CD14-positive monocyte (primary cell): ENCODE measurements around the gene KRTAP12-2. TPM values are rescaled to one million over a fixed set of nuclear protein-coding genes. Genes with fewer than 3 reads are reported as not detected.

Experiments
- DNase-seq, 3 donors: peaks; one replicate each; pipeline ENCODE4 v3.0.0-alpha.2; 2011 to 2022
- H2AFZ ChIP-seq: 2 replicates; pipeline ENCODE4 v1.6.0; 2012; ENCODE audit warnings: mild to moderate bottlenecking, low read depth, low read length, inconsistent platforms; ENCODE audit not compliant: insufficient read depth, poor library complexity, severe bottlenecking
- H3K27ac ChIP-seq, 2 donors: 1 replicate in 1 of 2; 2 replicates in 1 of 2; pipeline ENCODE4 v1.5.1; 2012 to 2013; ENCODE audit warnings: low read length in 2 of 2, control low read depth in 1 of 2, inconsistent platforms in 1 of 2, low read depth in 1 of 2, mild to moderate bottlenecking in 1 of 2
- H3K27me3 ChIP-seq, 2 donors: one replicate each; pipeline versions ENCODE4 v1.6.0 to v1.6.1; 2011 to 2013; ENCODE audit warnings: low read length in 2 of 2; ENCODE audit not compliant: control insufficient read depth in 2 of 2, insufficient read depth in 2 of 2
- H3K36me3 ChIP-seq, 2 donors: replicated peaks in 1 of 2; 1 replicate in 1 of 2; 2 replicates in 1 of 2; pipeline versions ENCODE4 v1.5.1 to v1.6.1; 2012 to 2013; ENCODE audit warnings: low read length in 2 of 2, control low read depth in 1 of 2, inconsistent platforms in 1 of 2, mild to moderate bottlenecking in 1 of 2; ENCODE audit not compliant: insufficient read depth in 2 of 2, control insufficient read depth in 1 of 2
- H3K4me1 ChIP-seq, 2 donors: 1 replicate in 1 of 2; 2 replicates in 1 of 2; pipeline versions ENCODE4 v1.5.1 to v1.6.1; 2012 to 2013; ENCODE audit warnings: low read length in 2 of 2, control low read depth in 1 of 2, inconsistent platforms in 1 of 2, mild to moderate bottlenecking in 1 of 2, moderate library complexity in 1 of 2; ENCODE audit not compliant: insufficient read depth in 2 of 2, control insufficient read depth in 1 of 2
- H3K4me2 ChIP-seq: replicated peaks from 2 replicates; pipeline ENCODE3; 2012; ENCODE audit warnings: low read length, moderate library complexity, mild to moderate bottlenecking; ENCODE audit not compliant: poor library complexity, severe bottlenecking; ENCODE audit errors: extremely low read depth
- H3K4me3 ChIP-seq, 3 experiments: fragments of 200-600 bp in 1 of 3; sonication (generic) in 1 of 3; replicated peaks in 1 of 3; 1 replicate in 2 of 3; 2 replicates in 1 of 3; pipeline ENCODE4 v1.5.1; 2011 to 2013; ENCODE audit warnings: low read length in 3 of 3, mild to moderate bottlenecking in 3 of 3, control low read depth in 2 of 3, low read depth in 2 of 3, inconsistent platforms in 1 of 3, moderate library complexity in 1 of 3
- H3K79me2 ChIP-seq: 2 replicates; pipeline ENCODE4 v1.6.0; 2012; ENCODE audit warnings: mild to moderate bottlenecking, control low read depth, inconsistent platforms, low read length, moderate library complexity; ENCODE audit not compliant: insufficient read depth
- H3K9ac ChIP-seq: 2 replicates; pipeline ENCODE4 v1.6.0; 2017; ENCODE audit warnings: low read length, mild to moderate bottlenecking; ENCODE audit not compliant: insufficient read depth, poor library complexity, severe bottlenecking
- H3K9me3 ChIP-seq, 2 donors: replicated peaks in 1 of 2; 1 replicate in 1 of 2; 2 replicates in 1 of 2; pipeline versions ENCODE4 v1.5.1 to v1.6.1; 2012 to 2013; ENCODE audit warnings: low read length in 2 of 2, control low read depth in 1 of 2; ENCODE audit not compliant: control insufficient read depth in 1 of 2, insufficient read depth in 1 of 2
- H4K20me1 ChIP-seq: 2 replicates; pipeline ENCODE4 v1.6.0; 2012; ENCODE audit warnings: mild to moderate bottlenecking, low read length, control low read depth, moderate library complexity; ENCODE audit not compliant: insufficient read depth
- H3K27ac Mint-ChIP-seq, 7 donors: one replicate each; pipeline ENCODE4 v1.8.0; 2020; ENCODE audit warnings: mild to moderate bottlenecking in 7 of 7, mixed read lengths in 7 of 7, moderate library complexity in 6 of 7, inconsistent platforms in 2 of 7
- H3K27me3 Mint-ChIP-seq, 3 donors: one replicate each; pipeline ENCODE4 v1.8.0; 2021 to 2022; ENCODE audit warnings: low read depth in 3 of 3, mild to moderate bottlenecking in 3 of 3, mixed read lengths in 3 of 3, moderate library complexity in 3 of 3, inconsistent platforms in 1 of 3
- H3K36me3 Mint-ChIP-seq, 2 donors: one replicate each; pipeline ENCODE4 v1.8.0; 2020; ENCODE audit warnings: mixed read lengths in 2 of 2, inconsistent platforms in 1 of 2, mild to moderate bottlenecking in 1 of 2
- H3K4me1 Mint-ChIP-seq: one replicate; pipeline ENCODE4 v1.8.0; 2020; ENCODE audit warnings: mild to moderate bottlenecking, mixed read lengths
- H3K4me3 Mint-ChIP-seq, 2 donors: one replicate each; pipeline ENCODE4 v1.8.0; 2020; ENCODE audit warnings: mild to moderate bottlenecking in 2 of 2, mixed read lengths in 2 of 2, moderate library complexity in 1 of 2
- H3K9me3 Mint-ChIP-seq, 7 donors: one replicate each; pipeline ENCODE4 v1.8.0; 2020 to 2022; ENCODE audit warnings: mixed read lengths in 7 of 7, mild to moderate bottlenecking in 6 of 7, moderate library complexity in 6 of 7, inconsistent platforms in 2 of 7
- WGBS: methylation state at CpG from one replicate; pipeline ENCODE4 v1.1.5; 2013; ENCODE audit warnings: missing lambda C conversion rate; ENCODE audit not compliant: insufficient coverage; 5-methylcytosine and 5-hydroxymethylcytosine counted together
- intact Hi-C, 2 donors: fragments of 100-400 bp; cut with micrococcal nuclease; formaldehyde crosslinking; loops; one replicate each; pipeline versions ENCODE4 v1.15.0 to v1.15.1; 2023
- polyA plus RNA-seq, 3 donors: library from polyadenylated mRNA; depleted of rRNA in 1 of 3; unstranded in 2 of 3; stranded (reverse) in 1 of 3; fragments of 300-500 nt in 2 of 3; fragments of >200 nt in 1 of 3; fragmentation: Illumina TruSeq in 2 of 3; gene quantifications; 1 replicate in 2 of 3; 2 replicates in 1 of 3; pipeline ENCODE4 v1.2.3, GENCODE V29; 2012 to 2021
- TF ChIP-seq, protein P1 (sequence below): fragments of 200-600 bp; IDR thresholded peaks from one replicate; pipeline ENCODE4 v1.8.0; 2022; ENCODE audit warnings: antibody characterized with exemption, mild to moderate bottlenecking

The KRTAP12-2 gene
- polyA plus RNA-seq, 3 donors: not detected

DNA sequence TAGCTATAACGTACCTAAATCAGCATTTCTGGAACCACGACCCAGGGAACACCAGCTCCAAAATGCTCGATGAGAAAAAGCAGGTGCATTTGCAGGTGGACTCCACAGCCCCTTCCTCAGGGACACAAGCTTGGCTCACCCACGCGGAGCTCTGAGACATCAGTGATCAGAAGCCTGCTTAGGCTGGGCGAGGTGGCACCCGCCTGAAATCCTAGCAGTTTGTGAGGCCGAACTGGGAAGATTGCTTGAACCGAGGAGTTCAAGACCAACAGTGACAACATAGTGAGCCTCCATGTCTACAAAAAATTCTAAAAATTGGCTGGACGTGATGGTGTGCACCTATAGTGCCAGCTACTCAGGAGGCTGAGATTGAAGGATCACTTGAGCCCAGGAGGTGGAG is 47.1 kb upstream of the KRTAP12-2 start:
- H4K20me1 ChIP-seq: no peaks in the 10 kb centered on the region
- no peak overlapping the region for H3K27ac Mint-ChIP-seq

DNA sequence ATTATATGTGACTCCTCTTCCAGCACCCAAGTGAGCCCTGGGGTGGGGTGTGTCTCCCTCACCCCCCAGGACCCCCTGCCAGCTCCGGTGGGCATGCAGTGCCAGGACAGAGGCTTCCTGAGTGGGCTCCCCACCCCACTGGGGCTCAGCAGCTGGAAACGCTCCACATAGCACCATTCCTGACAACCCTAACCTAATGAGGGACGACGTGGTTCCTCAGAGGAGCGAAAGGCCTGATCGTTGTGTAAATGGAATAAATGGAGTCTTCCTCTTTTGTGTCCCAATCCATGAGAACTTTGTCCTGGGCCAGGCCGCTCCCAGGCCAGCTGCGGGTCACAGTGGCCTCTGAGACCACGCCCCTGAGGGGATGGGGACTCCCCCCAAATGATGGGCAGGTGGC is 46.4 kb upstream of the KRTAP12-2 start:
- H3K4me3 Mint-ChIP-seq: peak overlapping the region in 1 of 2 donors; percentile 59
- intact Hi-C loops: no loop called here
- Histone ChIP-seq H3K36me3 (no peaks in the 10 kb centered on the region), H3K4me2 (no peak overlapping the region), H3K9ac (no peak overlapping the region), H3K27me3 (peaks cover 63 to 90% of the 10 kb centered on the region in 2 donors), H4K20me1 (no peaks in the 10 kb centered on the region), H2AFZ (no peak overlapping the region), H3K4me3 (no peak overlapping the region), H3K4me1 (no peaks in the 10 kb centered on the region), H3K27ac (no peak overlapping the region), H3K9me3 (peaks cover 0 to 41% of the 10 kb centered on the region in 2 donors), H3K79me2 (no peaks in the 10 kb centered on the region)
- no CpG with 5 or more reads among the region's 9 CpGs for WGBS
- peaks cover 1% of the 10 kb centered on the region for H3K4me1 Mint-ChIP-seq
- peaks cover 0 to 19% (median 6%) of the 10 kb centered on the region in 7 donors for H3K9me3 Mint-ChIP-seq
- TF ChIP-seq, protein P1, sequence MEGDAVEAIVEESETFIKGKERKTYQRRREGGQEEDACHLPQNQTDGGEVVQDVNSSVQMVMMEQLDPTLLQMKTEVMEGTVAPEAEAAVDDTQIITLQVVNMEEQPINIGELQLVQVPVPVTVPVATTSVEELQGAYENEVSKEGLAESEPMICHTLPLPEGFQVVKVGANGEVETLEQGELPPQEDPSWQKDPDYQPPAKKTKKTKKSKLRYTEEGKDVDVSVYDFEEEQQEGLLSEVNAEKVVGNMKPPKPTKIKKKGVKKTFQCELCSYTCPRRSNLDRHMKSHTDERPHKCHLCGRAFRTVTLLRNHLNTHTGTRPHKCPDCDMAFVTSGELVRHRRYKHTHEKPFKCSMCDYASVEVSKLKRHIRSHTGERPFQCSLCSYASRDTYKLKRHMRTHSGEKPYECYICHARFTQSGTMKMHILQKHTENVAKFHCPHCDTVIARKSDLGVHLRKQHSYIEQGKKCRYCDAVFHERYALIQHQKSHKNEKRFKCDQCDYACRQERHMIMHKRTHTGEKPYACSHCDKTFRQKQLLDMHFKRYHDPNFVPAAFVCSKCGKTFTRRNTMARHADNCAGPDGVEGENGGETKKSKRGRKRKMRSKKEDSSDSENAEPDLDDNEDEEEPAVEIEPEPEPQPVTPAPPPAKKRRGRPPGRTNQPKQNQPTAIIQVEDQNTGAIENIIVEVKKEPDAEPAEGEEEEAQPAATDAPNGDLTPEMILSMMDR: no peak
- H3K36me3 Mint-ChIP-seq: peaks cover 2 to 4% of the 10 kb centered on the region in 2 donors
- no peak for DNase-seq
- peaks cover 77 to 88% (median 86%) of the 10 kb centered on the region in 3 donors for H3K27me3 Mint-ChIP-seq
- H3K27ac Mint-ChIP-seq: no peak overlapping the region

More for the DNA sequence above, 47.1 kb upstream of the KRTAP12-2 start:
- Histone ChIP-seq H3K27me3 (peaks cover 61 to 90% of the 10 kb centered on the region in 2 donors), H3K4me2 (no peak overlapping the region), H3K9ac (no peak overlapping the region), H3K4me3 (no peak overlapping the region), H3K36me3 (no peaks in the 10 kb centered on the region), H3K9me3 (peaks cover 0 to 37% of the 10 kb centered on the region in 2 donors), H3K27ac (no peak overlapping the region), H3K4me1 (no peaks in the 10 kb centered on the region), H2AFZ (no peak overlapping the region), H3K79me2 (no peaks in the 10 kb centered on the region)
- TF ChIP-seq, protein P1: no peak
- Mint-ChIP-seq H3K4me3 (peak overlapping the region in 1 of 2 donors; percentile 30), H3K27me3 (peaks cover 76 to 88% (median 84%) of the 10 kb centered on the region in 3 donors), H3K36me3 (peaks cover 2 to 4% of the 10 kb centered on the region in 2 donors), H3K9me3 (peaks cover 0 to 17% (median 7%) of the 10 kb centered on the region in 7 donors), H3K4me1 (peaks cover 1% of the 10 kb centered on the region)
- intact Hi-C loops: no loop called here
- no peak for DNase-seq
- WGBS: 93% methylated on average over 10 of the region's 10 CpGs
